Ovary (tissue), 9 donors: Measurements from ENCODE around the gene RPS10. TPM values are rescaled to one million over a fixed set of nuclear protein-coding genes. Genes with fewer than 3 reads are reported as not detected.

Experiments
- DNase-seq, 5 donors: peaks; one replicate each; pipeline ENCODE4 v3.0.0-alpha.2; 2019 to 2020
- H3K27ac ChIP-seq, 2 donors: fragments of 200-600 bp; one replicate each; pipeline versions ENCODE4 v1.5.1 to v1.8.0; 2019 to 2022
- H3K27me3 ChIP-seq: fragments of 200-600 bp; one replicate; pipeline ENCODE4 v1.8.0; 2022
- H3K36me3 ChIP-seq: fragments of 200-600 bp; sonication (generic); one replicate; pipeline ENCODE4 v1.5.1; 2019
- H3K4me1 ChIP-seq: one replicate; pipeline ENCODE4 v1.8.1; 2013; ENCODE audit warnings: mild to moderate bottlenecking, moderate library complexity; ENCODE audit not compliant: insufficient read depth
- H3K4me3 ChIP-seq: fragments of 200-600 bp; sonication (generic); one replicate; pipeline ENCODE4 v1.5.1; 2017
- H3K9me3 ChIP-seq, 2 donors: fragments of 200-600 bp in 1 of 2; sonication (generic) in 1 of 2; one replicate each; pipeline versions ENCODE4 v1.5.1 to v1.8.1; 2013 to 2019; ENCODE audit warnings: mild to moderate bottlenecking in 1 of 2, moderate library complexity in 1 of 2
- CTCF ChIP-seq, 3 donors: fragments of 450-650 bp in 2 of 3; fragments of 200-600 bp in 1 of 3; IDR thresholded peaks; one replicate each; pipeline versions ENCODE4 v1.5.1 to v1.8.0; 2016 to 2022; ENCODE audit warnings: antibody characterized with exemption in 3 of 3, mild to moderate bottlenecking in 1 of 3
- EP300 ChIP-seq: sonication (generic); formaldehyde crosslinking; IDR thresholded peaks from one replicate; pipeline ENCODE4 v1.6.1; 2017; ENCODE audit warnings: antibody characterized with exemption
- POLR2A ChIP-seq: fragments of 450-650 bp; IDR thresholded peaks from one replicate; pipeline ENCODE4 v1.6.1; 2017; ENCODE audit warnings: antibody characterized with exemption, mild to moderate bottlenecking, moderate library complexity
- WGBS, 3 donors: extraction: QIAGEN DNeasy Blood & Tissue Kit in 1 of 3; methylation state at CpG; one replicate each; pipeline versions ENCODE4 v1.1.5 to v1.1.7; 2013 to 2017; 5-methylcytosine and 5-hydroxymethylcytosine counted together
- intact Hi-C, 4 donors: fragments of 100-400 bp; cut with DNase I; formaldehyde crosslinking; loops; one replicate each; pipeline versions ENCODE4 v1.11.0 to v1.15.1; 2022 to 2023
- polyA plus RNA-seq, 2 donors: library from polyadenylated mRNA; stranded (reverse); fragments of 200-250 nt in 1 of 2; fragments of 350-450 nt in 1 of 2; fragmentation: Illumina TruSeq in 1 of 2; extraction: RNeasy Lipid Tissue Mini Kit (QIAGEN cat#74804) in 1 of 2; gene quantifications; one replicate each; pipeline ENCODE4 v1.2.3, GENCODE V29; 2013 to 2014
- total RNA-seq, 7 donors: library from RNA; depleted of rRNA in 2 of 7; stranded (reverse); fragments of >200 nt in 2 of 7; fragmentation: NEBNext Ultra II Directional in 3 of 7; extraction: Animal tissue kit (Norgen Biotek cat#: 25700) in 3 of 7; gene quantifications; one replicate each; pipeline versions ENCODE4 v1.1.0 to v1.2.4, GENCODE V29; 2016 to 2023
- donor health status: DM: no; HTN: no; CAD: no; lungs with moderate emphysema.
- donor health status: DM: no; HTN: no; CAD: no.
- donor health status: Bipolar disorder and iron deficiency.
- donor health status: DM: yes; HTN: yes; CAD: no.
- donor health status: DM: no; HTN: no; CAD: no.
- donor health status: DM: yes; HTN: yes; CAD: no.

Gene RPS10
- total and polyA plus RNA-seq, 9 donors = 1,945 to 10,077 (median 2,497) TPM

GRCh38 chr6:34385793-34386195 is 40.1 kb downstream of the RPS10 start:
- TF ChIP-seq EP300 = no peak
- no peak for TF ChIP-seq POLR2A
- TF ChIP-seq CTCF (IDR thresholded peaks at IDR 0.05) = no peak
- intact Hi-C loops = loop anchor here in 1 of 4 donors (10.0 kb wide), 1 partner anchor 71 kb away; no protein-coding TSS in a partner anchor
- no peaks in the 10 kb centered on the region for H3K9me3 ChIP-seq
- H3K27ac ChIP-seq = no peak overlapping the region
- no peaks in the 10 kb centered on the region for H3K27me3 ChIP-seq
- H3K36me3 ChIP-seq = no peaks in the 10 kb centered on the region
- WGBS, 3 donors = 94 to 97% (median 94%) methylated on average over 3 of the region's 3 CpGs
- H3K4me3 ChIP-seq = no peak overlapping the region
- peaks cover 9% of the 10 kb centered on the region for H3K4me1 ChIP-seq
- DNase-seq = no peak

- no peak for DNase-seq
- H3K4me1 ChIP-seq = peaks cover 9% of the 10 kb centered on the region
- no peak for TF ChIP-seq CTCF (IDR thresholded peaks at IDR 0.05)
- no peak for TF ChIP-seq POLR2A
- no peak for TF ChIP-seq EP300
- H3K4me3 ChIP-seq = no peak overlapping the region
- intact Hi-C loops = loop anchor here in 1 of 4 donors (10.0 kb wide), 1 partner anchor 70 kb away; no protein-coding TSS in a partner anchor
- peak overlapping the region; percentile 23 to 82 for H3K27ac ChIP-seq
- no peaks in the 10 kb centered on the region for H3K36me3 ChIP-seq
- H3K27me3 ChIP-seq = no peaks in the 10 kb centered on the region
- WGBS, 3 donors = 57 to 69% (median 67%) methylated on average over 5 of the region's 5 CpGs
- H3K9me3 ChIP-seq = no peaks in the 10 kb centered on the region
These were observed 41.3 kb downstream of the RPS10 start for GRCh38 chr6:34384321-34385153.

GRCh38 chr6:34383656-34384320 is 42.1 kb downstream of the RPS10 start:
- 30 to 49% (median 36%) methylated on average over 6 of the region's 6 CpGs for WGBS, 3 donors
- H3K27ac ChIP-seq = peak overlapping the region; percentile 23 to 82
- intact Hi-C loops = loop anchor here in 1 of 4 donors (10.0 kb wide), 1 partner anchor 69 kb away; no protein-coding TSS in a partner anchor
- no peak for DNase-seq
- no peaks in the 10 kb centered on the region for H3K9me3 ChIP-seq
- no peaks in the 10 kb centered on the region for H3K36me3 ChIP-seq
- no peak for TF ChIP-seq POLR2A
- TF ChIP-seq CTCF (IDR thresholded peaks at IDR 0.05) = no peak
- no peak for TF ChIP-seq EP300
- peaks cover 9% of the 10 kb centered on the region for H3K4me1 ChIP-seq
- no peak overlapping the region for H3K4me3 ChIP-seq
- H3K27me3 ChIP-seq = no peaks in the 10 kb centered on the region

- peak; percentile 48 to 67 (median 62) for DNase-seq
- intact Hi-C loops = loop anchor here in 1 of 4 donors (10.0 kb wide), 1 partner anchor 68 kb away; no protein-coding TSS in a partner anchor
- Histone ChIP-seq H3K4me1 (peaks cover 9% of the 10 kb centered on the region), H3K27me3 (no peaks in the 10 kb centered on the region), H3K36me3 (no peaks in the 10 kb centered on the region), H3K9me3 (no peaks in the 10 kb centered on the region), H3K4me3 (no peak overlapping the region), H3K27ac (peak overlapping the region; percentile 23 to 82)
- 5 to 12% (median 9%) methylated on average over 3 of the region's 3 CpGs for WGBS, 3 donors
- TF ChIP-seq POLR2A = no peak
- no peak for TF ChIP-seq CTCF (IDR thresholded peaks at IDR 0.05)
- no peak for TF ChIP-seq EP300
These were observed 42.7 kb downstream of the RPS10 start for GRCh38 chr6:34383161-34383631.
